CD14-positive monocyte (primary cell): ENCODE results near the gene LHB. TPM values are rescaled to one million over a fixed set of nuclear protein-coding genes. Genes with fewer than 3 reads are reported as not detected.

Experiments
- DNase-seq, 3 donors: peaks; one replicate each; pipeline ENCODE4 v3.0.0-alpha.2; 2011 to 2022
- H2AFZ ChIP-seq: 2 replicates; pipeline ENCODE4 v1.6.0; 2012; ENCODE audit warnings: mild to moderate bottlenecking, low read depth, low read length, inconsistent platforms; ENCODE audit not compliant: insufficient read depth, poor library complexity, severe bottlenecking
- H3K27ac ChIP-seq, 2 donors: 1 replicate in 1 of 2; 2 replicates in 1 of 2; pipeline ENCODE4 v1.5.1; 2012 to 2013; ENCODE audit warnings: low read length in 2 of 2, control low read depth in 1 of 2, inconsistent platforms in 1 of 2, low read depth in 1 of 2, mild to moderate bottlenecking in 1 of 2
- H3K27me3 ChIP-seq, 2 donors: one replicate each; pipeline versions ENCODE4 v1.6.0 to v1.6.1; 2011 to 2013; ENCODE audit warnings: low read length in 2 of 2; ENCODE audit not compliant: control insufficient read depth in 2 of 2, insufficient read depth in 2 of 2
- H3K36me3 ChIP-seq, 2 donors: replicated peaks in 1 of 2; 1 replicate in 1 of 2; 2 replicates in 1 of 2; pipeline versions ENCODE4 v1.5.1 to v1.6.1; 2012 to 2013; ENCODE audit warnings: low read length in 2 of 2, control low read depth in 1 of 2, inconsistent platforms in 1 of 2, mild to moderate bottlenecking in 1 of 2; ENCODE audit not compliant: insufficient read depth in 2 of 2, control insufficient read depth in 1 of 2
- H3K4me1 ChIP-seq, 2 donors: 1 replicate in 1 of 2; 2 replicates in 1 of 2; pipeline versions ENCODE4 v1.5.1 to v1.6.1; 2012 to 2013; ENCODE audit warnings: low read length in 2 of 2, control low read depth in 1 of 2, inconsistent platforms in 1 of 2, mild to moderate bottlenecking in 1 of 2, moderate library complexity in 1 of 2; ENCODE audit not compliant: insufficient read depth in 2 of 2, control insufficient read depth in 1 of 2
- H3K4me2 ChIP-seq: replicated peaks from 2 replicates; pipeline ENCODE3; 2012; ENCODE audit warnings: low read length, moderate library complexity, mild to moderate bottlenecking; ENCODE audit not compliant: poor library complexity, severe bottlenecking; ENCODE audit errors: extremely low read depth
- H3K4me3 ChIP-seq, 3 experiments: fragments of 200-600 bp in 1 of 3; sonication (generic) in 1 of 3; replicated peaks in 1 of 3; 1 replicate in 2 of 3; 2 replicates in 1 of 3; pipeline ENCODE4 v1.5.1; 2011 to 2013; ENCODE audit warnings: low read length in 3 of 3, mild to moderate bottlenecking in 3 of 3, control low read depth in 2 of 3, low read depth in 2 of 3, inconsistent platforms in 1 of 3, moderate library complexity in 1 of 3
- H3K79me2 ChIP-seq: 2 replicates; pipeline ENCODE4 v1.6.0; 2012; ENCODE audit warnings: mild to moderate bottlenecking, control low read depth, inconsistent platforms, low read length, moderate library complexity; ENCODE audit not compliant: insufficient read depth
- H3K9ac ChIP-seq: 2 replicates; pipeline ENCODE4 v1.6.0; 2017; ENCODE audit warnings: low read length, mild to moderate bottlenecking; ENCODE audit not compliant: insufficient read depth, poor library complexity, severe bottlenecking
- H3K9me3 ChIP-seq, 2 donors: replicated peaks in 1 of 2; 1 replicate in 1 of 2; 2 replicates in 1 of 2; pipeline versions ENCODE4 v1.5.1 to v1.6.1; 2012 to 2013; ENCODE audit warnings: low read length in 2 of 2, control low read depth in 1 of 2; ENCODE audit not compliant: control insufficient read depth in 1 of 2, insufficient read depth in 1 of 2
- H4K20me1 ChIP-seq: 2 replicates; pipeline ENCODE4 v1.6.0; 2012; ENCODE audit warnings: mild to moderate bottlenecking, low read length, control low read depth, moderate library complexity; ENCODE audit not compliant: insufficient read depth
- H3K27ac Mint-ChIP-seq, 7 donors: one replicate each; pipeline ENCODE4 v1.8.0; 2020; ENCODE audit warnings: mild to moderate bottlenecking in 7 of 7, mixed read lengths in 7 of 7, moderate library complexity in 6 of 7, inconsistent platforms in 2 of 7
- H3K27me3 Mint-ChIP-seq, 3 donors: one replicate each; pipeline ENCODE4 v1.8.0; 2021 to 2022; ENCODE audit warnings: low read depth in 3 of 3, mild to moderate bottlenecking in 3 of 3, mixed read lengths in 3 of 3, moderate library complexity in 3 of 3, inconsistent platforms in 1 of 3
- H3K36me3 Mint-ChIP-seq, 2 donors: one replicate each; pipeline ENCODE4 v1.8.0; 2020; ENCODE audit warnings: mixed read lengths in 2 of 2, inconsistent platforms in 1 of 2, mild to moderate bottlenecking in 1 of 2
- H3K4me1 Mint-ChIP-seq: one replicate; pipeline ENCODE4 v1.8.0; 2020; ENCODE audit warnings: mild to moderate bottlenecking, mixed read lengths
- H3K4me3 Mint-ChIP-seq, 2 donors: one replicate each; pipeline ENCODE4 v1.8.0; 2020; ENCODE audit warnings: mild to moderate bottlenecking in 2 of 2, mixed read lengths in 2 of 2, moderate library complexity in 1 of 2
- H3K9me3 Mint-ChIP-seq, 7 donors: one replicate each; pipeline ENCODE4 v1.8.0; 2020 to 2022; ENCODE audit warnings: mixed read lengths in 7 of 7, mild to moderate bottlenecking in 6 of 7, moderate library complexity in 6 of 7, inconsistent platforms in 2 of 7
- WGBS: methylation state at CpG from one replicate; pipeline ENCODE4 v1.1.5; 2013; ENCODE audit warnings: missing lambda C conversion rate; ENCODE audit not compliant: insufficient coverage; 5-methylcytosine and 5-hydroxymethylcytosine counted together
- intact Hi-C, 2 donors: fragments of 100-400 bp; cut with micrococcal nuclease; formaldehyde crosslinking; loops; one replicate each; pipeline versions ENCODE4 v1.15.0 to v1.15.1; 2023
- polyA plus RNA-seq, 3 donors: library from polyadenylated mRNA; depleted of rRNA in 1 of 3; unstranded in 2 of 3; stranded (reverse) in 1 of 3; fragments of 300-500 nt in 2 of 3; fragments of >200 nt in 1 of 3; fragmentation: Illumina TruSeq in 2 of 3; gene quantifications; 1 replicate in 2 of 3; 2 replicates in 1 of 3; pipeline ENCODE4 v1.2.3, GENCODE V29; 2012 to 2021
- TF ChIP-seq, protein P1 (sequence below): fragments of 200-600 bp; IDR thresholded peaks from one replicate; pipeline ENCODE4 v1.8.0; 2022; ENCODE audit warnings: antibody characterized with exemption, mild to moderate bottlenecking

Gene LHB
- polyA plus RNA-seq, 3 donors, result 0.48 TPM; not detected in 2

DNA sequence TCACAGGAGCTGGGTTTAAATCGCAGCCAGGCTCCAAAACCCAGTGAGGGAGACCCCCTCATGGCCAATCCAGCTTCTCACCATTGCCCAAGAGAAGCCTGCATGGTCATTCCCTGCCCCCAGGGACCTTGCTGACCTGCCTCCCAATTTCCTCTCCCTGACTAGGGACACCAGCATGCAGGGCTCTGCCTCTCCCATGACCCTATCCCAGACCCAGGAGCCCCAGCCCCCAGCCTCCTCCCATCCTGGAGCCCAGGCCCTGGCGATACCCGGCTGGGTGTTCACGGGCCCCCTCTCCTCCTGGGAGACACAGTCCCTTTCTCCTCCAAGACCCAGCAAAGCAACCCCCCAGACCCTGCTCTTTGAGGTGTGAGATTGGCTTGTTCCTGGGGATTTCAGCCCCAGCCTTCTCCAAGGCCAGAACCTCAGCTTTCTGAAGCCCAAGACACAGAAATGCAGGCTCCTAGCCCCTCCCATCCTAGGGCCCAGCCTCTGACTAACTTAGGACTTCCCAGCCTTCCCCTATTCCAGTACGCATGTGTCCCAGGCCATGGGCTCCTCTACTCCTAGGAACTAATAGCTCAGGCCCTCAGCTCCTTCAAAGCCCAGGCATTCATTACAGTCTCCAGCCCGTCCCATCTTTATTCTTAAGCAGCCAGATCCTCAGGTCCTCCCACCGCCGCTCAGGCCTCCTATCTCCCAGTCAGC, 24.9 kb downstream of the LHB start:
- intact Hi-C loops, result loop anchor here in 1 of 2 donors (10.0 kb wide), 1 partner anchor 667 kb away; the partner anchor contains the start of gene EMP3
- peaks cover 22 to 45% of the 10 kb centered on the region in 2 donors for H3K36me3 Mint-ChIP-seq
- Histone ChIP-seq H3K4me2 (peak overlapping the region; percentile 98), H3K27ac (peak overlapping the region; percentile 86 to 94), H4K20me1 (peaks cover 8% of the 10 kb centered on the region), H2AFZ (peak overlapping the region; percentile 95), H3K27me3 (no peaks in the 10 kb centered on the region), H3K9me3 (no peaks in the 10 kb centered on the region), H3K9ac (peak overlapping the region; percentile 85), H3K79me2 (peaks cover 65% of the 10 kb centered on the region), H3K4me1 (peaks cover 25 to 40% of the 10 kb centered on the region in 2 donors), H3K36me3 (peaks cover 18 to 33% of the 10 kb centered on the region in 2 donors), H3K4me3 (peak overlapping the region; percentile 78 to 98 (median 93))
- TF ChIP-seq, protein P1, sequence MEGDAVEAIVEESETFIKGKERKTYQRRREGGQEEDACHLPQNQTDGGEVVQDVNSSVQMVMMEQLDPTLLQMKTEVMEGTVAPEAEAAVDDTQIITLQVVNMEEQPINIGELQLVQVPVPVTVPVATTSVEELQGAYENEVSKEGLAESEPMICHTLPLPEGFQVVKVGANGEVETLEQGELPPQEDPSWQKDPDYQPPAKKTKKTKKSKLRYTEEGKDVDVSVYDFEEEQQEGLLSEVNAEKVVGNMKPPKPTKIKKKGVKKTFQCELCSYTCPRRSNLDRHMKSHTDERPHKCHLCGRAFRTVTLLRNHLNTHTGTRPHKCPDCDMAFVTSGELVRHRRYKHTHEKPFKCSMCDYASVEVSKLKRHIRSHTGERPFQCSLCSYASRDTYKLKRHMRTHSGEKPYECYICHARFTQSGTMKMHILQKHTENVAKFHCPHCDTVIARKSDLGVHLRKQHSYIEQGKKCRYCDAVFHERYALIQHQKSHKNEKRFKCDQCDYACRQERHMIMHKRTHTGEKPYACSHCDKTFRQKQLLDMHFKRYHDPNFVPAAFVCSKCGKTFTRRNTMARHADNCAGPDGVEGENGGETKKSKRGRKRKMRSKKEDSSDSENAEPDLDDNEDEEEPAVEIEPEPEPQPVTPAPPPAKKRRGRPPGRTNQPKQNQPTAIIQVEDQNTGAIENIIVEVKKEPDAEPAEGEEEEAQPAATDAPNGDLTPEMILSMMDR, result no peak
- peaks cover 26% of the 10 kb centered on the region for H3K4me1 Mint-ChIP-seq
- peaks cover 0 to 1% (median 0%) of the 10 kb centered on the region in 7 donors for H3K9me3 Mint-ChIP-seq
- peak overlapping the region; percentile 91 to 99 (median 97) for H3K27ac Mint-ChIP-seq
- peak; percentile 39 to 91 (median 50) for DNase-seq
- peaks cover 0 to 3% (median 0%) of the 10 kb centered on the region in 3 donors for H3K27me3 Mint-ChIP-seq
- H3K4me3 Mint-ChIP-seq, result peak overlapping the region; percentile 92 to 94
- WGBS, result 21% methylated on average over 4 of the region's 8 CpGs

DNA sequence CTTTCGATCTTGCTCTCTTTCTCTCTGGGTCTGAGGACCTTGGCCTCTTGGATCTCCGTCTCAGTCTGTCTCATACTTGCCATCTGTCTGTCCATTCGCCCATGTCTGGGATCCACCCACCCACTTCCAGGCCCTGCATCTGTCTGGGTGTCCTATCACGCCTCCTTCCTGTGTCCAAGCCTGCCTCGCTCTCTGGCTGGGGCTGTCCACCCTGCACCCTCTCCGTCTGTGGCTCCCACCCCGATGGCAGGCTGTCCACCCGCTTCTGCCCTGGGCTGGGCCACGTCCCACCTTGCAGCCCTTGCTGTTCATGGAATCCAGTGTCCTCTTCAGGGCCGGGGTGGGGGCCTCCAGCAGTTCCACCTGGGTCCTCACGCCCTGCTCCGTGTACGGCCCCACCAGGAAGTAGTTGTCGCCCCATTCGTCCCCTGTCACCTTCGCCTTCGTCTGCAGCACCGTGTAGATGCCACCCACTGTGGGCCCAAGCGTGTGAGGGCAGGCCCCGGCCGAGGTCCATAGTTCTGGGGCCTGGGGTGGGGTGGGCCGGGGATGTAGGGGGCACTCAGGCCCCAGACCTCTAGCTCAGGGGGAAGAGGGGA, 25.8 kb downstream of the LHB start:
- H3K36me3 Mint-ChIP-seq, result peaks cover 25 to 50% of the 10 kb centered on the region in 2 donors
- H3K4me3 Mint-ChIP-seq, result no peak overlapping the region
- Histone ChIP-seq H3K79me2 (peaks cover 60% of the 10 kb centered on the region), H3K27ac (peak overlapping the region in 1 of 2 donors; percentile 94), H3K27me3 (no peaks in the 10 kb centered on the region), H3K4me2 (no peak overlapping the region), H2AFZ (no peak overlapping the region), H3K36me3 (peaks cover 18 to 40% of the 10 kb centered on the region in 2 donors), H4K20me1 (peaks cover 8% of the 10 kb centered on the region), H3K4me3 (no peak overlapping the region), H3K9ac (no peak overlapping the region), H3K4me1 (peaks cover 25 to 40% of the 10 kb centered on the region in 2 donors), H3K9me3 (no peaks in the 10 kb centered on the region)
- peak overlapping the region in 4 of 7 donors; percentile 59 to 76 (median 70) for H3K27ac Mint-ChIP-seq
- DNase-seq, result no peak
- intact Hi-C loops, result loop anchor here in 1 of 2 donors (10.0 kb wide), 1 partner anchor 666 kb away; the partner anchor contains the start of gene EMP3
- peaks cover 0 to 1% (median 0%) of the 10 kb centered on the region in 7 donors for H3K9me3 Mint-ChIP-seq
- WGBS, result 97% methylated on average over 20 of the region's 22 CpGs
- peaks cover 26% of the 10 kb centered on the region for H3K4me1 Mint-ChIP-seq
- H3K27me3 Mint-ChIP-seq, result peaks cover 0 to 5% (median 0%) of the 10 kb centered on the region in 3 donors
- TF ChIP-seq, protein P1, result no peak
